H1 (cell line): ENCODE data around the gene ZSCAN20. TPM values are rescaled to one million over a fixed set of nuclear protein-coding genes. Genes with fewer than 3 reads are reported as not detected.
A peak's percentile ranks its signal among the peaks of the same experiment; 100 is the strongest.

Experiments used
- BRCA1 ChIP-seq: IDR thresholded peaks from 2 replicates; pipeline ENCODE4 v1.6.1; 2012; ENCODE audit warnings: low read depth, low read length, improper control_type of control experiment
- CTCF ChIP-seq, 3 experiments: IDR thresholded peaks; 1 replicate in 2 of 3; 2 replicates in 1 of 3; pipeline versions ENCODE4 v1.5.1 to v1.6.1; 2011; ENCODE audit warnings: low read length in 3 of 3, mild to moderate bottlenecking in 3 of 3, inconsistent platforms in 2 of 3, low read depth in 1 of 3, moderate library complexity in 1 of 3; ENCODE audit not compliant: insufficient read depth in 1 of 3; ENCODE audit errors: control extremely low read depth in 1 of 3
- EZH2 ChIP-seq: fragments of 200-600 bp; sonication (generic); IDR thresholded peaks from 2 replicates; pipeline ENCODE4 v1.7.1; 2012; ENCODE audit warnings: low read depth, mild to moderate bottlenecking, moderate library complexity, low read length, inconsistent platforms; ENCODE audit not compliant: severe bottlenecking
- FOSL1 ChIP-seq: IDR thresholded peaks from 2 replicates; pipeline ENCODE4 v1.6.1; 2011; ENCODE audit warnings: mild to moderate bottlenecking, low read depth, low read length, moderate library complexity; ENCODE audit not compliant: insufficient read depth
- MAX ChIP-seq: IDR thresholded peaks from 2 replicates; pipeline ENCODE4 v1.6.1; 2012; ENCODE audit warnings: inconsistent platforms
- NANOG ChIP-seq: IDR thresholded peaks from 2 replicates; pipeline ENCODE4 v1.6.1; 2011; ENCODE audit warnings: low read length, low read depth, mild to moderate bottlenecking, inconsistent platforms; ENCODE audit not compliant: insufficient read depth, poor library complexity, severe bottlenecking
- RAD21 ChIP-seq, 2 experiments: IDR thresholded peaks in 1 of 2; conservative IDR thresholded peaks in 1 of 2; 2 replicates each; pipeline ENCODE4 v1.6.1; 2011; ENCODE audit warnings: low read depth in 2 of 2, low read length in 2 of 2, improper control_type of control experiment in 1 of 2, inconsistent platforms in 1 of 2, mild to moderate bottlenecking in 1 of 2, moderate library complexity in 1 of 2
- RFX5 ChIP-seq: IDR thresholded peaks from 2 replicates; pipeline ENCODE4 v1.6.1; 2011; ENCODE audit warnings: low read depth, low read length, improper control_type of control experiment, borderline replicate concordance
- SP2 ChIP-seq: IDR thresholded peaks from 2 replicates; pipeline ENCODE4 v1.6.1; 2012; ENCODE audit warnings: mild to moderate bottlenecking, low read length, inconsistent platforms
- polyA plus RNA-seq, 7 experiments: library from polyadenylated mRNA; depleted of rRNA in 3 of 7; stranded (reverse) in 5 of 7; unstranded in 2 of 7; fragments of >200 nt in 5 of 7; fragments of 200-250 nt in 2 of 7; gene quantifications; 1 replicate in 5 of 7; 2 replicates in 1 of 7; 4 replicates in 1 of 7; pipeline versions ENCODE4 v1.2.1 to v1.2.3, GENCODE V29; 2011 to 2013; ENCODE audit warnings: missing spikeins in 2 of 7, mixed read lengths in 2 of 7
- total RNA-seq: library from RNA; stranded (reverse); fragmentation: NEBNext Ultra II Directional; extraction: Animal tissue kit (Norgen Biotek cat#: 25700); gene quantifications from 2 replicates; pipeline ENCODE4 v1.2.1, GENCODE V29; 2021

ZSCAN20 gene
- total and polyA plus RNA-seq, 2 of the 8 experiments (the other 6 are each of a cell fraction or from before 2014, with no cell fraction given), result 0.70 to 3.4 TPM

DNA sequence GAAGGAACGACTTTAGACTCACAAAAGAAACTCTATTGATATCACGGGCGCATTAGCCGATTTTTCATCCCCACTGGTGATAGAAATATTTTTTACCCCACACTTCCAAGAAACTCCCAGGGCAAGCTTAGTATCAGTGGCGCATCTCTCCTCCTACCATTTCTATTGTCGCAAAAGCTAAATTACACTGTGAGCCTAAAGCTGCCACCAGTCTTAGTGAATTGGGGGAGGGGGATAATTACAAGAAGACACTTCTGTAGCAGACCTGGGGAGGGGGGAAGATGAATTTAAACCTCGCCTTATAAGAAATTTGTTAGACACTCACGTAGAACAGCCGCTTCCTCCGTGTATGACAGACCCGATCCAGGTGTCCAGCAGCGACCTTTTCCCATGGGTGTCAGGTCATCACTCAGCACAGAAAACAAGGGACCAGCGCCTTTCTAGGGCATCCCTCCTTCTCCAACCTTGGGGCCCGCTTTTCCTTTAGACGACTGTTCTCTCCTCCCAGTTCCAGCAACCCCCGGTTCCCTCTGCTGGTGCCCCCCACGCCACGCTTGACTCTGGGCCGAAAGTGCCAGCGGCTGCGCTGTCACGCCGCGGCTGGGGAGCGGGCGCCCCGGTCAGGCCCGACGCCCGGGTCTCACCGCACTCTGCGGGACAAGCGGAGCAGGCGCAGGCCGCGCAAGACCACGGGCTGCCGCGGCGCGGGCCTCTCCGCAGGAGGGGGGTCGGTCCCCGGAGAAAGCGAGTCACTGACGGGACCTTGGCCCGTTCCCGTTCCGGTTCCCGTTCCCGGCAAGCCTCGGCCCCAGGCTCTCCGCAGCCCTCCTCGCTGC is 42.4 kb upstream of the ZSCAN20 start (continued):
- TF ChIP-seq CTCF (IDR thresholded peaks at IDR 0.05; ENCODE audit: control extremely low read depth in 1 of 3, insufficient read depth in 1 of 3, low read depth in 1 of 3, low read length in 3 of 3), result no peak
- TF ChIP-seq RFX5, result no peak
- TF ChIP-seq EZH2, result peak; percentile 50
- TF ChIP-seq BRCA1, result no peak
- TF ChIP-seq SP2, result no peak
- no peak for TF ChIP-seq FOSL1
- no peak for TF ChIP-seq RAD21 (IDR thresholded peaks at IDR 0.05 in 1 of 2, conservative IDR thresholded peaks at IDR 0.05 in 1 of 2; ENCODE audit: low read depth in 2 of 2, low read length in 2 of 2)
- TF ChIP-seq NANOG, result no peak
- 0 out of 2 replicates have a peak, but pooled peaks have one; percentile 18 for TF ChIP-seq MAX
